Spleen (tissue), 7 donors: ENCODE data around the gene ZMIZ2.

ENCODE experiments used
- POLR2A ChIP-seq, 3 donors: fragments of 450-650 bp; IDR thresholded peaks; one replicate each; pipeline ENCODE4 v1.5.1; 2017; ENCODE audit warnings: antibody characterized with exemption in 3 of 3, mild to moderate bottlenecking in 1 of 3
- POLR2AphosphoS5 ChIP-seq, 3 donors: sonication (generic); formaldehyde crosslinking; IDR thresholded peaks; one replicate each; pipeline ENCODE4 v1.5.1; 2017; ENCODE audit warnings: antibody characterized with exemption in 3 of 3
- TF ChIP-seq, protein P1 (sequence below), 11 experiments: fragments of 200-600 bp in 7 of 11; fragments of 450-650 bp in 4 of 11; sonication (generic) in 4 of 11; IDR thresholded peaks in 8 of 11; conservative IDR thresholded peaks in 3 of 11; 1 replicate in 7 of 11; 2 replicates in 4 of 11; pipeline versions ENCODE4 v1.4.0 to v1.8.0; 2016 to 2021; ENCODE audit warnings: antibody characterized with exemption in 11 of 11, inconsistent platforms in 4 of 11, mild to moderate bottlenecking in 1 of 11
- donor health status: DM: no; HTN: no; CAD: no; lungs with moderate emphysema.
- donor health status: DM: no; HTN: no; CAD: no.
- donor health status: DM: no; HTN: no; CAD: no.

- TF ChIP-seq, protein P1, sequence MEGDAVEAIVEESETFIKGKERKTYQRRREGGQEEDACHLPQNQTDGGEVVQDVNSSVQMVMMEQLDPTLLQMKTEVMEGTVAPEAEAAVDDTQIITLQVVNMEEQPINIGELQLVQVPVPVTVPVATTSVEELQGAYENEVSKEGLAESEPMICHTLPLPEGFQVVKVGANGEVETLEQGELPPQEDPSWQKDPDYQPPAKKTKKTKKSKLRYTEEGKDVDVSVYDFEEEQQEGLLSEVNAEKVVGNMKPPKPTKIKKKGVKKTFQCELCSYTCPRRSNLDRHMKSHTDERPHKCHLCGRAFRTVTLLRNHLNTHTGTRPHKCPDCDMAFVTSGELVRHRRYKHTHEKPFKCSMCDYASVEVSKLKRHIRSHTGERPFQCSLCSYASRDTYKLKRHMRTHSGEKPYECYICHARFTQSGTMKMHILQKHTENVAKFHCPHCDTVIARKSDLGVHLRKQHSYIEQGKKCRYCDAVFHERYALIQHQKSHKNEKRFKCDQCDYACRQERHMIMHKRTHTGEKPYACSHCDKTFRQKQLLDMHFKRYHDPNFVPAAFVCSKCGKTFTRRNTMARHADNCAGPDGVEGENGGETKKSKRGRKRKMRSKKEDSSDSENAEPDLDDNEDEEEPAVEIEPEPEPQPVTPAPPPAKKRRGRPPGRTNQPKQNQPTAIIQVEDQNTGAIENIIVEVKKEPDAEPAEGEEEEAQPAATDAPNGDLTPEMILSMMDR (IDR thresholded peaks at IDR 0.05 in 8 of 11, conservative IDR thresholded peaks at IDR 0.05 in 3 of 11) = no peak
- TF ChIP-seq POLR2A (IDR thresholded peaks at IDR 0.05) (no peak), POLR2AphosphoS5 (IDR thresholded peaks at IDR 0.05) (peak in 2 of 3 donors; percentile 23 to 33)
These were observed 20.7 kb downstream of the ZMIZ2 start for GRCh38 chr7:44769376-44769775.
